ENCODE data around the gene ANAPC5.

- TF ChIP-seq CTCF (conservative IDR thresholded peaks at IDR 0.05 in 1 of 2, IDR thresholded peaks at IDR 0.05 in 1 of 2; ENCODE audit: low read depth in 1 of 2, low read length in 2 of 2) (no peak), EZH2 (IDR thresholded peaks at IDR 0.05; ENCODE audit: low read length, missing control alignments) (no peak)
Observed at GRCh38 chr12:121288986-121289385, 63.2 kb downstream of the ANAPC5 start.
